Measurements from ENCODE around the gene FBXO31.
"Not testable (repeated sequence)": the region's sequence is repeated elsewhere in the genome, so short reads cannot be mapped to it uniquely, and the experiment has no call there.

The FBXO31 gene

GRCh38 chr16:87387942-87388817 is 4.6 kb upstream of the FBXO31 start:
- peak; percentile 61 to 66 for DNase-seq (ENCODE audit: low read depth in 2 of 2)

- not testable (repeated sequence) for DNase-seq (ENCODE audit: low read depth in 2 of 2)
Observed at GRCh38 chr16:87384875-87385167, 1.2 kb upstream of the FBXO31 start.

GRCh38 chr16:87384162-87384874 is 742 bp upstream of the FBXO31 start:
- no peak for DNase-seq (ENCODE audit: low read depth in 2 of 2)

- no peak for DNase-seq (ENCODE audit: low read depth in 2 of 2)
Observed at GRCh38 chr16:87382023-87382785, 1.4 kb downstream of the FBXO31 start.

GRCh38 chr16:87380881-87381280 is 2.7 kb downstream of the FBXO31 start:
- DNase-seq (ENCODE audit: low read depth in 2 of 2), result no peak

- DNase-seq (ENCODE audit: low read depth in 2 of 2), result no peak
Observed at GRCh38 chr16:87380403-87380802, 3.2 kb downstream of the FBXO31 start.

- not testable (repeated sequence) for DNase-seq (ENCODE audit: low read depth in 2 of 2)
Observed at GRCh38 chr16:87379312-87379752, 4.2 kb downstream of the FBXO31 start.

GRCh38 chr16:87376660-87377059 is 6.9 kb downstream of the FBXO31 start:
- no peak for DNase-seq (ENCODE audit: low read depth in 2 of 2)

- no peak for DNase-seq (ENCODE audit: low read depth in 2 of 2)
Observed at GRCh38 chr16:87375426-87376135, 8.0 kb downstream of the FBXO31 start.

GRCh38 chr16:87374313-87374712 is 9.3 kb downstream of the FBXO31 start:
- no peak for DNase-seq (ENCODE audit: low read depth in 2 of 2)

GRCh38 chr16:87372305-87372704 is 11.3 kb downstream of the FBXO31 start:
- no peak for DNase-seq (ENCODE audit: low read depth in 2 of 2)

GRCh38 chr16:87371261-87371866 is 12.2 kb downstream of the FBXO31 start:
- DNase-seq (ENCODE audit: low read depth in 2 of 2), result no peak

- DNase-seq (ENCODE audit: low read depth in 2 of 2), result no peak
Observed at GRCh38 chr16:87369796-87370719, 13.5 kb downstream of the FBXO31 start.

GRCh38 chr16:87369117-87369765 is 14.3 kb downstream of the FBXO31 start:
- no peak for DNase-seq (ENCODE audit: low read depth in 2 of 2)

- DNase-seq (ENCODE audit: low read depth in 2 of 2), result no peak
Observed at GRCh38 chr16:87368029-87368770, 15.4 kb downstream of the FBXO31 start.

GRCh38 chr16:87367529-87367928 is 16.0 kb downstream of the FBXO31 start:
- no peak for DNase-seq (ENCODE audit: low read depth in 2 of 2)

GRCh38 chr16:87366930-87367329 is 16.6 kb downstream of the FBXO31 start:
- DNase-seq (ENCODE audit: low read depth in 2 of 2), result no peak

- DNase-seq (ENCODE audit: low read depth in 2 of 2), result no peak
Observed at GRCh38 chr16:87366288-87366687, 17.3 kb downstream of the FBXO31 start.

All from stimulated activated CD8-positive, alpha-beta memory T cell treated with anti-CD3 and anti-CD28 coated beads, Interleukin-7, amount 100 ng/mL, for 1 hour (primary cell).